Measurements from ENCODE around the gene MEN1. TPM values are rescaled to one million over a fixed set of nuclear protein-coding genes. Genes with fewer than 3 reads are reported as not detected.
"Not testable (repeated sequence)": the region's sequence is repeated elsewhere in the genome, so short reads cannot be mapped to it uniquely, and the experiment has no call there.

MEN1 gene
- total RNA-seq, 1 donor from 2014 or later: 8.7 TPM

DNA sequence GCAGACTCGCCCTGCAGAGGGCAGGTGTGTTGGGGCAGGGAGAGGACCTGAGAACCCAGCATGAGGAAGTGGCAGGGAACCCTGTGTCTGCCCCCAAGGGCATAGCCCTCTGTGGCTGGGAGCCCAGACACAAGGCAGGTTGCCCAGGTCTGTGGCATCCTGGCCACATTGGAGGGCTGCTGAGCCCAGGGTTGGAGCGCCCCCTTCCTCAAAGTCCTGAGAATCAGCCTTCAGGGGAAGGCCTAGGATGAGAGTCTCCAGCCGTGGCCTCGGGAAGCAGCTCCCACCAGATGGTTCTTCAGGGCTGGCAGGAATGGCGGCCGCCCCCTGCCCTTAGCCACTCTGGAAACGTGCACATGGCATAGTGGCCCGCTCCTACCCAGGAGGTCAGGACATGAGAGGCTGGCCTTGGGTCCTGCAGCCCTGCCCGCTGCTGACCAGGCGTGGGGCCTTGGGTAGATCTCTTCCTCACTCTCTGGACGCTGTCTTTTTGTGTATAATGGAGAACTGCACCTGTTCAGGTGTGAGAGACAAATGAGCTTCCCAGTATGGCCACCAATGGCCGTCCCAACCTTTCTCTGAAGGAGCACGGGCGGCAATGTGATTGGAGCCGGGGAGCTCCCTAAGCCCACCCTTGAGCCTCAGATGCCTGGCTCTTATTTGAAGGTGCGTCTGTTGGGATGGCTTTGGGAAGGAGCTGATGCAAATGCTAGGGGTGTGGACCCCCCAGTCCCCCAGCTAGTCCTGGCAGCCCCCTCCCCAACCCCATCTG, 38.7 kb upstream of the MEN1 start:
- peaks cover 82% of the 10 kb centered on the region for H3K4me1 ChIP-seq
- TF ChIP-seq, protein P1, sequence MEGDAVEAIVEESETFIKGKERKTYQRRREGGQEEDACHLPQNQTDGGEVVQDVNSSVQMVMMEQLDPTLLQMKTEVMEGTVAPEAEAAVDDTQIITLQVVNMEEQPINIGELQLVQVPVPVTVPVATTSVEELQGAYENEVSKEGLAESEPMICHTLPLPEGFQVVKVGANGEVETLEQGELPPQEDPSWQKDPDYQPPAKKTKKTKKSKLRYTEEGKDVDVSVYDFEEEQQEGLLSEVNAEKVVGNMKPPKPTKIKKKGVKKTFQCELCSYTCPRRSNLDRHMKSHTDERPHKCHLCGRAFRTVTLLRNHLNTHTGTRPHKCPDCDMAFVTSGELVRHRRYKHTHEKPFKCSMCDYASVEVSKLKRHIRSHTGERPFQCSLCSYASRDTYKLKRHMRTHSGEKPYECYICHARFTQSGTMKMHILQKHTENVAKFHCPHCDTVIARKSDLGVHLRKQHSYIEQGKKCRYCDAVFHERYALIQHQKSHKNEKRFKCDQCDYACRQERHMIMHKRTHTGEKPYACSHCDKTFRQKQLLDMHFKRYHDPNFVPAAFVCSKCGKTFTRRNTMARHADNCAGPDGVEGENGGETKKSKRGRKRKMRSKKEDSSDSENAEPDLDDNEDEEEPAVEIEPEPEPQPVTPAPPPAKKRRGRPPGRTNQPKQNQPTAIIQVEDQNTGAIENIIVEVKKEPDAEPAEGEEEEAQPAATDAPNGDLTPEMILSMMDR (IDR thresholded peaks at IDR 0.05; ENCODE audit: borderline replicate concordance): no peak
- H3K27ac ChIP-seq (replicated peaks): peak overlapping the region; percentile 93
- intact Hi-C loops (cut with micrococcal nuclease): no loop called here
- H3K9me3 ChIP-seq (replicated peaks): no peaks in the 10 kb centered on the region
- H3K4me3 ChIP-seq: no peak overlapping the region
- H3K27me3 ChIP-seq (ENCODE audit: low read depth): no peaks in the 10 kb centered on the region
- no peak for DNase-seq
- peaks cover 12% of the 10 kb centered on the region for H3K36me3 ChIP-seq

DNA sequence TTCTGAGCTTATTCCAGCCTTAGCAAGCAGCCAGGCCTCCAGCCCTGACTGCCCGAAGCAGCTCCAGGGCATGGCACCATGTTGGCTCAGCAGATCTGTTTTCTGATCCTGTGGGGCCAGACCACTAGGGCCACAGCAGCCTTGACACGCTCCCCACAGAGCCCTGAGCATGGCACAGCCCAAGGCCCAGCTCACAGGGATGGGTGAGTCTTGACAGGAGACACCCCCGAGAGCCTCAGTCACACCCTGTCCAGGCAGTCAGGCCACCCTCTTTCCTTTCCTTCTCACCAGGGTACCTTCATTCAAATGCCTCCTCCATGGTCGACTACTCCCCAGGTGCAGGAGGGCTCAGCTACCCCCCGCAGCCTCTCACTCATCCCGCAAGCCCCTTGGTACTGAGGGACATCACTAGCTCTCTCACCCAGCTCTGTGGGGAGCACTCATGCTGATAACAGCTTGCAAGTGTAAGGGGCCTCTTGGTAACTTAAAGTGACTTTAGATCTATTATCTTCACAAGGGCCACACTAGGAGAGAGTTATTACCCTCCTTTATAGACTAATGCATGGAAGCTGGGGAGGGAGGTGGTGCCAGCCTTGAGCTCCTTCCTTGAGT, 38.0 kb upstream of the MEN1 start:
- no peak for DNase-seq
- Histone ChIP-seq H3K27ac (replicated peaks) (peak overlapping the region; percentile 93), H3K4me1 (peaks cover 76% of the 10 kb centered on the region), H3K4me3 (no peak overlapping the region), H3K36me3 (peaks cover 5% of the 10 kb centered on the region), H3K9me3 (replicated peaks) (no peaks in the 10 kb centered on the region), H3K27me3 (ENCODE audit: low read depth) (no peaks in the 10 kb centered on the region)
- intact Hi-C loops (cut with micrococcal nuclease): no loop called here
- TF ChIP-seq, protein P1 (IDR thresholded peaks at IDR 0.05; ENCODE audit: borderline replicate concordance): no peak

DNA sequence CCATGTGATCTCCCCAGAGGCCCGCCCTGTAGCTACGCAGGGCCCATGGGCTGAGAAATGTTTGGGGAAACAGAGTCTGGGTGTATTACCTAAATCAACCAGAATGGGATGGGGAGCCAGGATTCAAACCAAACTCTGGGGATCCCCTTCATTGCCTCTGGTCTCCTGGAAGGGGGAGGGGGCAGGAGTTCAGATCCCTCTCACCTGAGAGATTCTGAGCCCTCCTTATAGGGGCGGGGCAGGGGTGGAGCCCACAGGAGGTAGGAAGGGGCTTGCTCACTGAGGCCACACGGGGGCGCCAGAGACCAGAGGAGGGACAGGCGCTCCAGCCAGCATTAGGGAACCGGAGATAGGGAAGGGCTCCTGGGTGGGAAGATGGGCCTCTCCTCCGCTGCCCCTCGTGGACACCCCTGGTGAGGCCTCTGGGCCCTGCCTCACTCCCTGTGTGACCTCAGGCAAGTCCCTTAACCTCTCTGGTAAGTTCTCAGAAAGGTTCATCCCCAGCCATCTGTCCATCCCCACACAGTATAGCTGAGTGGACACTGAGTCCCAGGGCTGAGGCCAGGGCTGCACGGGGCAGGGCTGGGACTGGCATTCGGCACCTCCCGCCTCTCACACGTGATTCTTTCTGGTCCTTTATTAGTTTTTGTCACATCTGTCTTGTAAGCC, 36.8 kb upstream of the MEN1 start:
- H3K4me1 ChIP-seq: peaks cover 64% of the 10 kb centered on the region
- peak; percentile 91 for DNase-seq
- H3K27ac ChIP-seq (replicated peaks): peak overlapping the region; percentile 93
- intact Hi-C loops (cut with micrococcal nuclease): loop anchor here (2.0 kb wide), 1 partner anchor 48 kb away; no protein-coding TSS in a partner anchor
- TF ChIP-seq, protein P1 (IDR thresholded peaks at IDR 0.05; ENCODE audit: borderline replicate concordance): peak; percentile 99
- H3K27me3 ChIP-seq (ENCODE audit: low read depth): no peaks in the 10 kb centered on the region
- no peaks in the 10 kb centered on the region for H3K36me3 ChIP-seq
- no peak overlapping the region for H3K4me3 ChIP-seq
- no peaks in the 10 kb centered on the region for H3K9me3 ChIP-seq (replicated peaks)

DNA sequence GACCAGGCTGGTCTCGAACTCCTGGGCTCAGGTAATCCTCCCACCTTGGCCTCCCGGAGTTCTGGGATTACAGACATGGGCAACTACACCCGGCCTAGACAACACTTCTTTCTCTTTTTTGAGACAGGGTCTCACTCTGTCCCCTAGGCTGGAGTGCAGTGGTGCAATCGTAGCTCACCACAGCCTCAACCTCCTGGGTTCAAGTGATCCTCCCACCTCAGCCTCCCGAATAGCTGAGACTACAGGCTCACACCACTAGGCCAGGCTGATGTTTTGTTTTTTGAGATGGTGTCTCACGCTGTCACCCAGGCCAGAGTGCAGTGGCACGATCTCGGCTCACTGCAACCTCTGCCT, 35.4 kb upstream of the MEN1 start:
- peaks cover 51% of the 10 kb centered on the region for H3K4me1 ChIP-seq
- intact Hi-C loops (cut with micrococcal nuclease): loop anchor here (2.0 kb wide), 1 partner anchor 49 kb away; no protein-coding TSS in a partner anchor

DNA sequence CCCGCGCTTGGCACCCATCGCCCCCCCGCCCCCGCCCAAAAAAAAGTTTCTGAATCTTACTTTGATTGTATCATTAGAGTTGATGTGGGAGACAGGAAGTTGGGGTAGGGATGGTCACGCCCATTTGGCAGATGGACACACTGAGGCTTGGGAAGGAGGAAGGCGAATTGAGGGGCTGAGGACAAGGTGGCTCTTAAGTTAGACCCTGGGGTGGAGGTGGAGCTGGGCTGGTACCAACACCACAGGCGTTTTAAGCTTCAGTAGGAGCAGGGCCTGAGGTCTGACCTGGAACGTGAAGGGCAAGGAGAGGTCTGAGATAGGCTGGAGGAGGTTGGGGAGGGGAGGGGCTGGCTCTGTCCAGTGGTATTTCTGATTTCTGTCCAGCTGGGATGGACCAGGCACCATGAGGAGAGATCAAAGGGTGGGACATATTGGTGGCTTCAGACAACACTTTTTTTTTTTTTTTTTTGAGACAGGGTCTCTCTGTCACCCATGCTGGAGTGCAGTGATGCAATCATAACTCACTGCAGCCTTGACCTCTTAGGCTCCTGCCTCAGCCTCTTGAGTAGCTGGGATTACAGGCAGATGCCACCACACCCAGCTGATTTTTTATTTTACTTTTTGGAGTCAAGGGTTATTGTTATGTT, 34.9 kb upstream of the MEN1 start:
- Histone ChIP-seq H3K9me3 (replicated peaks) (no peaks in the 10 kb centered on the region), H3K27ac (replicated peaks) (peak overlapping the region; percentile 27), H3K27me3 (ENCODE audit: low read depth) (no peaks in the 10 kb centered on the region), H3K4me1 (peaks cover 46% of the 10 kb centered on the region), H3K36me3 (no peaks in the 10 kb centered on the region), H3K4me3 (peak overlapping the region; percentile 67)
- DNase-seq: no peak
- intact Hi-C loops (cut with micrococcal nuclease): no loop called here
- TF ChIP-seq, protein P1 (IDR thresholded peaks at IDR 0.05; ENCODE audit: borderline replicate concordance): no peak

More for the DNA sequence above, 35.4 kb upstream of the MEN1 start:
- H3K27ac ChIP-seq (replicated peaks); H3K36me3 ChIP-seq; DNase-seq; H3K27me3 ChIP-seq (ENCODE audit: low read depth); H3K4me3 ChIP-seq; H3K9me3 ChIP-seq (replicated peaks): not testable (repeated sequence)
